ENCODE data around the gene FBXL15. TPM values are rescaled to one million over a fixed set of nuclear protein-coding genes. Genes with fewer than 3 reads are reported as not detected.

FBXL15 gene
- total RNA-seq, 1 donor from 2014 or later, result 9.1 TPM

DNA sequence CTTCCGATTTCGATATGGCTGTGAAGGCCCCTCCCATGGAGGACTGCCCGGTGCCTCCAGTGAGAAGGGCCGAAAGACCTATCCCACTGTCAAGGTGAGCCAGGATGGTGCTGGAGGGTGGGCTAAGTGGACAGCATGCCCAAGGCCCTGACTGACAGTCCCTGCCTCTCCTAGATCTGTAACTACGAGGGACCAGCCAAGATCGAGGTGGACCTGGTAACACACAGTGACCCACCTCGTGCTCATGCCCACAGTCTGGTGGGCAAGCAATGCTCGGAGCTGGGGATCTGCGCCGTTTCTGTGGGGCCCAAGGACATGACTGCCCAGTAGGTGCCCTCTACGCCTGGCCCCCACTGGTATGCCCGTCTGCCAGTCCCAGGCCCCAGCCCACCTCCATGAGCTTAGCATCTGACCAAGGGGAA is 23.9 kb upstream of the FBXL15 start:
- no peak for ATAC-seq
- DNase-seq, result no peak
- intact Hi-C loops (cut with micrococcal nuclease), result loop anchor here (10.0 kb wide), 1 partner anchor 188 kb away; no protein-coding TSS in a partner anchor

DNA sequence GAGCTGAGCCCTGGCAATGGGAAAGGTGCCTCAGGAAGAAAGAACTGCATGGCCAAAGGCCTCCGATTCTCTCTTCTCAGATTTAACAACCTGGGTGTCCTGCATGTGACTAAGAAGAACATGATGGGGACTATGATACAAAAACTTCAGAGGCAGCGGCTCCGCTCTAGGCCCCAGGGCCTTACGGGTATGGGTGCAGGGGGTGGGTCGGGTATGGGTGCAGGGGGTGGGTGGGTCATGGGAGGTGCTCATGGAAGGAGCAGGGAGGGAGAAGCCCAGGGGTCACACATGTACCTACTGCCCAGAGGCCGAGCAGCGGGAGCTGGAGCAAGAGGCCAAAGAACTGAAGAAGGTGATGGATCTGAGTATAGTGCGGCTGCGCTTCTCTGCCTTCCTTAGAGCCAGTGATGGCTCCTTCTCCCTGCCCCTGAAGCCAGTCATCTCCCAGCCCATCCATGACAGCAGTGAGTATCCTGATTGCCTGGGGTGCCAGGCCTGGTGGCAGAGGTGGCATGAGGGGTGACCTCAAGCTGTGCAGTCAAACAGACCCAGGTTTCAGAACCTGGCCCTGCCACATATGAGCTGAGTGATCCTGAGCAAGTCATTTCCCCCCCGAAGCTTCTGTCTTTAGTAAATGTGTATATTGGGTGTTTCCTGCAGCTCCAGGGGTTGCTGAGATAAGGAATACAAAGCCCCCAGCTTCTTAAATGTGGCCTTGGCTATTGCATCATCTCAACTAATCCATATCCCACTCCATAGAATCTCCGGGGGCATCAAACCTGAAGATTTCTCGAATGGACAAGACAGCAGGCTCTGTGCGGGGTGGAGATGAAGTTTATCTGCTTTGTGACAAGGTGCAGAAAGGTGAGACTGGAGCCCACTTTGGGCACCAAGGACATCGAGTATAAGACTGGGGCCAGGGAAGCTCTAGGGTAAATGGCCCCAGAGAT is 23.1 kb upstream of the FBXL15 start:
- intact Hi-C loops (cut with micrococcal nuclease), result loop anchor here (10.0 kb wide), 1 partner anchor 187 kb away; no protein-coding TSS in a partner anchor
- ATAC-seq, result no peak

DNA sequence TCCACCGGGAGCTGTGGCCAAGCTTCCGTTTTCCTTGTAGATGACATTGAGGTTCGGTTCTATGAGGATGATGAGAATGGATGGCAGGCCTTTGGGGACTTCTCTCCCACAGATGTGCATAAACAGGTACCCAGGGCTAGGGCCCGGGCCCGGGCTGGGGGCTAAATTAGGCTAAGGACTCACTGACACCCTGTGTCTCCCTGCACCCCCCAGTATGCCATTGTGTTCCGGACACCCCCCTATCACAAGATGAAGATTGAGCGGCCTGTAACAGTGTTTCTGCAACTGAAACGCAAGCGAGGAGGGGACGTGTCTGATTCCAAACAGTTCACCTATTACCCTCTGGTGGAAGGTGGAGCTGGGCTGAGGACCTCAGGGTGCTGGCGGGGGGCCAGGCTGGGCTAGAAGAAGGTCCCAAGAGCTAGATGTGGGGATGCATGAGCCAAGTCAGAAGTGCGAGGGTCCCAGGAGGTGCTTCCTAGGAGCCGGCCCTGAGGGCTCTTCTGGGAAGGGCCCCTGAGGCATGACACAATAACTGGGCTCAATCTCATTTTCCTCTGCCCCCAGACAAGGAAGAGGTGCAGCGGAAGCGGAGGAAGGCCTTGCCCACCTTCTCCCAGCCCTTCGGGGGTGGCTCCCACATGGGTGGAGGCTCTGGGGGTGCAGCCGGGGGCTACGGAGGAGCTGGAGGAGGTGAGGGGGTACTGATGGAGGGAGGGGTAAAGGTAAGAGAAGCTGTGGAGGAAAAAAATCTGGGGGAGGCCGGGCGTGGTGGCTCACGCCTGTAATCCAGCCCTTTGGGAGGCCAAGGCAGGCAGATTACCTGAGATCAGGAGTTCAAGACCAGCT is 22.2 kb upstream of the FBXL15 start:
- intact Hi-C loops (cut with micrococcal nuclease), result loop anchor here (10.0 kb wide), 1 partner anchor 186 kb away; no protein-coding TSS in a partner anchor
- no peak for ATAC-seq
- DNase-seq, result no peak

More for the DNA sequence above, 23.1 kb upstream of the FBXL15 start:
- no peak for DNase-seq

DNA sequence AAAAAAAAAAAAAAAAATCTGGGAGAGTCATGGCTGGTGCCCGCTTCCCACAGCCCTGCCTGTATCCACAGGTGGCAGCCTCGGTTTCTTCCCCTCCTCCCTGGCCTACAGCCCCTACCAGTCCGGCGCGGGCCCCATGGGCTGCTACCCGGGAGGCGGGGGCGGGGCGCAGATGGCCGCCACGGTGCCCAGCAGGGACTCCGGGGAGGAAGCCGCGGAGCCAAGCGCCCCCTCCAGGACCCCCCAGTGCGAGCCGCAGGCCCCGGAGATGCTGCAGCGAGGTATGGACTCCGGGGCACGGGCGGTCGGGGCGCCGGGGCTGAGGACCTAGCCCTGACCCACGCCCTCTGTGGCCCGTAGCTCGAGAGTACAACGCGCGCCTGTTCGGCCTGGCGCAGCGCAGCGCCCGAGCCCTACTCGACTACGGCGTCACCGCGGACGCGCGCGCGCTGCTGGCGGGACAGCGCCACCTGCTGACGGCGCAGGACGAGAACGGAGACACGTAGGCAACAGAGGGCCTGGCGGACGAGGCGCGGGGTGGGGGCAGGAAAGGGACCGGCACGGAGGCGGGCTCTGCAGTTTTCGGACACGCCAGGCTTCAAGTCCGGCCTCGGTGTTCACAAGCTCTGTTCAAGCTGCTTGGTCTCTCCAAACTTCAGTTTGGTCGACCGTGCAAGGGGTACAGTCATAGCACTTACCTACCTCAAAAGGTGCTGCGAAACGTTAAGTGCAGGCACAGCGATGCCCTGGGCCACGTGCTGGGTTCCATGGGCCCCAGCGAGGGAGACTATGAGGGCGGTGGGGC is 21.2 kb upstream of the FBXL15 start:
- DNase-seq, result peak; percentile 96
- intact Hi-C loops (cut with micrococcal nuclease), result loop anchor here (10.0 kb wide), 1 partner anchor 185 kb away; no protein-coding TSS in a partner anchor
- ATAC-seq, result peak; percentile 81

DNA sequence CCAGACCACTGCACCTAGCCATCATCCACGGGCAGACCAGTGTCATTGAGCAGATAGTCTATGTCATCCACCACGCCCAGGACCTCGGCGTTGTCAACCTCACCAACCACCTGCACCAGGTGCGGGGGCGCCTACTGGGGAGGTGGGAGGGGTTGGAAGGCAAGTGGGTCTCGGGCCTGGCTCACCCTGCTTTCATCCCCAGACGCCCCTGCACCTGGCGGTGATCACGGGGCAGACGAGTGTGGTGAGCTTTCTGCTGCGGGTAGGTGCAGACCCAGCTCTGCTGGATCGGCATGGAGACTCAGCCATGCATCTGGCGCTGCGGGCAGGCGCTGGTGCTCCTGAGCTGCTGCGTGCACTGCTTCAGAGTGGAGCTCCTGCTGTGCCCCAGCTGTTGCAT is 20.6 kb upstream of the FBXL15 start:
- no peak for ATAC-seq
- DNase-seq, result no peak
- intact Hi-C loops (cut with micrococcal nuclease), result no loop called here

DNA sequence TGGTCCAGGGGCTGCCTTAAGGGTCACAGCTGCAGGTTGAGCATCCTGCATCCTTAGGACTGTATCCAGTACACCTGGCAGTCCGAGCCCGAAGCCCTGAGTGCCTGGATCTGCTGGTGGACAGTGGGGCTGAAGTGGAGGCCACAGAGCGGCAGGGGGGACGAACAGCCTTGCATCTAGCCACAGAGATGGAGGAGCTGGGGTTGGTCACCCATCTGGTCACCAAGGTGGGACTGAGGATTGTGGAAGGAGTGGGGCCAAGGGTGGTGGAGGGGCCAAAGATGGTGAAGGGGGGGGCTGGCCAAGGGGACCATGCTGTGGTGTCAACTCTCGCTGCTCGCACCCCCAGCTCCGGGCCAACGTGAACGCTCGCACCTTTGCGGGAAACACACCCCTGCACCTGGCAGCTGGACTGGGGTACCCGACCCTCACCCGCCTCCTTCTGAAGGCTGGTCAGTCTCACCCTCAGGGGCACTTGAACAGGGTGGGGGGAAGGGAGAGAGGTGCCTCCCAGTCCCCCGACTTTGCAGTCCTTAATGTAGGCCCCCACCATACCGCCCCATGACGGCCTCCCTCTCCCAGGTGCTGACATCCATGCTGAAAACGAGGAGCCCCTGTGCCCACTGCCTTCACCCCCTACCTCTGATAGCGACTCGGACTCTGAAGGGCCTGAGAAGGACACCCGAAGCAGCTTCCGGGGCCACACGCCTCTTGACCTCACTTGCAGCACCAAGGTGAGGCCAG is 19.9 kb upstream of the FBXL15 start:
- intact Hi-C loops (cut with micrococcal nuclease), result no loop called here
- no peak for ATAC-seq
- DNase-seq, result no peak

DNA sequence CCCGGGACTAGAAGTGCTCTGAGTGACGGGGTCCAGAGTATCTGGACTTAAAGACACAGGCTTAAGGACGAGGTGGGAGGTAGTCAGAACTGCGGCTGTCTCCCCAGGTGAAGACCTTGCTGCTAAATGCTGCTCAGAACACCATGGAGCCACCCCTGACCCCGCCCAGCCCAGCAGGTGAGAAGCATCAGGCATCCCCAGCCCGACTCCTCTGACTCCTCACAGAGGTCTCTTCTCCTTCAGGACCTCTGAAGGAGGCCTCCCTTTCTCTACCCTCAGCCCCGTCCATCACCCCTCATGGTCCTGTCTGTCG is 19.3 kb upstream of the FBXL15 start:
- ATAC-seq, result no peak
- no peak for DNase-seq

DNA sequence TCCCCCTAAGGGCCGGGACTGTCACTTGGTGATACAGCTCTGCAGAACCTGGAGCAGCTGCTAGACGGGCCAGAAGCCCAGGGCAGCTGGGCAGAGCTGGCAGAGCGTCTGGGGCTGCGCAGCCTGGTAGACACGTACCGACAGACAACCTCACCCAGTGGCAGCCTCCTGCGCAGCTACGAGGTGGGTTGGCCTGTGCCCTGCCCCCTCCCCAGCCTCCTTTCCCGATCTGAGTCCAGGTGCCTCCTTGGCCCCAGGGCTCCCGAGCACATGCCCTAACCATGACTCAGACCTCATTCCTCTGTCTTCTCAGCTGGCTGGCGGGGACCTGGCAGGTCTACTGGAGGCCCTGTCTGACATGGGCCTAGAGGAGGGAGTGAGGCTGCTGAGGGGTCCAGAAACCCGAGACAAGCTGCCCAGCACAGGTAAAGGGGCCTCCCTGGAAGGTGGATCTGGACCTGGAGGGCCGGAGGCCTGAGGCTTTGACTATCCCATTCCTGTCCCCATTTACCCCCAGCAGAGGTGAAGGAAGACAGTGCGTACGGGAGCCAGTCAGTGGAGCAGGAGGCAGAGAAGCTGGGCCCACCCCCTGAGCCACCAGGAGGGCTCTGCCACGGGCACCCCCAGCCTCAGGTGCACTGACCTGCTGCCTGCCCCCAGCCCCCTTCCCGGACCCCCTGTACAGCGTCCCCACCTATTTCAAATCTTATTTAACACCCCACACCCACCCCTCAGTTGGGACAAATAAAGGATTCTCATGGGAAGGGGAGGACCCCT is 18.7 kb upstream of the FBXL15 start:
- intact Hi-C loops (cut with micrococcal nuclease), result no loop called here
- no peak for ATAC-seq
- DNase-seq, result no peak

More for the DNA sequence above, 19.3 kb upstream of the FBXL15 start:
- intact Hi-C loops (cut with micrococcal nuclease), result no loop called here

DNA sequence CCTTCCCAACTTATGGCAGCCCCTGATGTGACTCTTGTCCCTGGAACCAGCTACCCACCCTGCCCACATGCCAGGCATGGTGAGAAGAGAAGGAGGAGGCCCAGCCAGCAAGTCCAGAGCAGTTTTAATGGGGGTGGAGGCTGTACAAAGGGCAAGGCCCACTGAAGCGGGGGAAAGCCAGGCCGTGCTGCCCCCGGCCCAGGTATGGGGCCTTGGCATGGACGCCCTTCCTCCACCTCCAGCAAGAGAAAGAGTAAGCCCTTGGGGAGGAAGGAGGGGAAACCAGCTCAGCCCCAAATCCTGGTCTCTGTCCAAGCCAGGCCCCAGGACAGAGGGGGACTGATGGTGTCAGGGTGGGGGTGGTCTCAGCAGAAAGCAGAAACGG is 18.1 kb upstream of the FBXL15 start:
- ATAC-seq, result no peak
- intact Hi-C loops (cut with micrococcal nuclease), result no loop called here
- DNase-seq, result no peak

DNA sequence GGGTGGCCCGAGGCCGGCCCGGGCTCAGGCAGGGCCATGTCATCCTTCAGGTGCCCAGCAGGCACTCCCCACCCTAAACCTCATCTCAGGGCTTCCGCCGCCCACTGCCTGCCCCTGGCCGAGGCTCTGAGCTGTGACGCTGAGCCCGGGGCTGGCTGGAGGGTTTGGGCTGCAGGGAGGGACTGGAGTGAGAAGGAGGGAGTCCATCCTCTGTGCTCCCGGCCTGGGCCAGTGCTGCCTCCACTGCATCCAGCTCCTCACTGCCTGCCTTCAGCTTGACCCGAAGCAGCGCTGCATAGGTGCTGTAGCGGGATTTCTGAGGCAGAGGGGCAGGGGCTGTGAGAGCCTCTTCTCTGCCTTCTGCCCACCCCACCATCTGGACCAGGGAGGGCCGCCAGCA is 17.5 kb upstream of the FBXL15 start:
- ATAC-seq (no peak), DNase-seq (no peak)
- intact Hi-C loops (cut with micrococcal nuclease), result no loop called here

DNA sequence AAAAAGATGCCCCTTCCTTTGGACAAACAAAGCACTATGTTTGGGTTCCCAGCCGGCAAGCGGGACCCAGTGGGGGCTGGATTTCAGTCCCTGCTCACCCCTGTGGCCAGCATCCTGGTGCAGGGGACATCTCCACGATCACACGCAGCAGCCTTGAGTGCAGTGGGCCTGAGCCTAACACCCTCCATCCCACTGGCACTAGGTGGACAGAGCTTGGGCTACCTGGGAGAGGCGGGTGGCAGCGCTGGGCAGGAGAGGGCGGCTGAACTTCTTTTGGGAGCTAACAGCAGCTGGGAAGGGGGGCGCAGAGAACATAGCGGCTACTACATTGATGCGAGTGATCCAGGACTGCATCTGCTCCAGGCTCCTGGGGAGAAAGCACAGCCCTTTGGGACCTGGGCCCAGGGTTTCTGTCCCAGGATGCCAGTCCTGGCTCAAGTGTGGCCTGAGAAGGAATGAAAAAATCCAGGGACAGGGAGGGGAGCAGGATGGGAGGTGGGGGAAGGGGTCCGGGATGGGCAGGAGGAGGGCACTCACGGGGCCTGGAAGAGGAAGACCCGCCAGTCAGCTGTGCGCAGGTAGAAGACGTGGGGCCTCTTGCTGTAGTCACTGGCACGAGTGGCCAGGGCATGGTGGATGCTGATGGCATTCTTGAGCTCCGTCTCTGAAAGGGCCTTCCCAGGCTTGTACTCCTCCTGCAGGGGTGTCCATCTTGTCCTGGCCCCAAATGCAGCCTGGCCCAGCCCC is 16.1 kb upstream of the FBXL15 start:
- intact Hi-C loops (cut with micrococcal nuclease), result no loop called here
- ATAC-seq (no peak), DNase-seq (no peak)

DNA sequence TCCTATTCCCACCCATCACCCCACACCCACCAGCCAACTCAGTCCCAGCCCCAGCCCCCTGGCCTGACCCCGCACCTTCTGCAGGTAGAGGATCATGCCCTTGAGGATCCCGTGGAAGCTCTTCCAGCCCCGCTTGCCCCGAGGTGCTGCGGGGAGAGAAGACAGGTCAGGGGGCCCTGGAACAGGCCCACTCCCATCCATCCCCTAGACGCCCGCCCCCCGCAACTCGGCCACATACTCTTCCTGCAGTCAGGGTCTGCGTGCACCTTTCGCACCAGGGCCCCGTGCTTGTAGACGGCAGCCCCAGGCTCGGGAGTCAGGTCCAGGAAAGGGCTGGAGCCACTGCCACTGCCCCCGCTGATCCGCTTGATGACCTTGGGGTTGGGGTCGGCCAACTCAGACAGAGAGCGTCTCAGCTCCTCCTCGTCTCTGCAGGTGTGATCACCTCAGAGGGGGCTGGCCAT is 15.5 kb upstream of the FBXL15 start:
- DNase-seq, result no peak
- no peak for ATAC-seq
- intact Hi-C loops (cut with micrococcal nuclease), result no loop called here

DNA sequence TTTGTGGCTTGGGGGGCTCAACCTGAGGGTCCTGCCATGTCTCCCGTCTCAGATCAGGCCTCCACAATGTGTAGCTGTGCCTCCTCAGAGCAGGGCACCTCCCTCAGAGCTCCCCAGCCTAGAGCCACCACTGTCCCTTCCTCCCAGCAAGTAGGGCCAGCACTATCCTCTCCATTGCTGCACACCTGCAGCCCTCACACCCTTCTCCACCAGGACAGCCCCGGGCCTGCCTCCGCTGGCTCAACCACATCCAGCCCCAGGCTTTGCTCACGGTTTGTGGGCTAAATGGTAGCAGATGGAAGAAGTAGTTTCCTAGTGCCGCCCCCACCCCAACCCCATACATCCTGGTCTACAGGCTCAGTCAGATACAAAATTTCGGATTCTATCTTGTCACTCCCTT is 15.0 kb upstream of the FBXL15 start:
- ATAC-seq (no peak), DNase-seq (no peak)
- intact Hi-C loops (cut with micrococcal nuclease), result no loop called here

DNA sequence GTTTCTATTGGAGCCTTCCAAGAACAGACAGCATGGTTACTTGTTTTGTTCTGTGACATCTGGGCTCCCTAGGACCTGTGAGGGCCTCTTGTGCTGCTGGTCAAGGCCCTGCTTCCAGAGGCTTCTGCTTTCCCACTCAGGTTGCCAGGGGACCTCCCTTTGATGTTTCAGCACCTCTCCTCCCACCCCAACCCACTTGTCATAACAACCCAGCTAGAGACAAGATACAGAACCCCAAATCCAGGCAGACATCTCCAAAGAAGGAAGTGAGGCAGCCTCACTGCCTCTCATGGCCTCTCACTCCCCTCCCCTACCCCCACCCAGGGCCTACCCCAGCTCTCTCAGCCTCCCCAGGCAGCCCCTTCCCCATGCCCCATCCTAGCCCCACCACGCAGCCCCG is 13.8 kb upstream of the FBXL15 start:
- ATAC-seq (no peak), DNase-seq (no peak)
- intact Hi-C loops (cut with micrococcal nuclease), result no loop called here

DNA sequence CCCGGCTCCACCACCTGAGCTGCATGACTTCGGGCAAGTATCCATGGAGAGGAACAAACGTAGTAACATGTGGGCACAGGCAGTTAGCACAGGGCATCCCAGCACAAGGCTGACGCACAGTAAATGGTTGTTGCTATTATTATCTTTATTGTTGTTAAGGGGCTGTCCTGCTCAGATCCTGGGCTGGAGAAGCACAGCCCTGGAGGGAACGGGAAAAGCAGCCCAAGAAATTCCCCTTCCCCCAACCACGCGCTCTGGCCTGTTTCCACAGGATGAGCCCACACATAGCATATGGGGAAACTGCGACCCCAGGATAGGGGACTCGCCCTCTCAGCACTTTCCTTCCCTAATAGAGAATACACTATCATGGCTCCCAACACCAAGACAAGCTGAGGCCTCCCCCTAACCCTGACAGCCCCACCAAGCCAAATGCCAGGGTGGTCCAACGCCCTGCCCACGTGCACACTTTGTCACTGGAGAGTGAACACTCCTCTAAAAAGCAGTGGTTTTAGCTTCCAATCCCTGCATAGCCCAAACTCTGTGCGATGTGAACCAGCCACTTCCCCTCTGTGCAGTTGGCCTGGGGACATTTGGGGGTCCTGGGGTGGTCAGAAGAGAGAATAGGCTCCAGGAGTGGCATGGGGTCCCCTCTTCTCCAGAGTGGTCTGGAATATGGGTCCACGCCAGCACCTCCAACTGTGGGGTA is 13.1 kb upstream of the FBXL15 start:
- intact Hi-C loops (cut with micrococcal nuclease), result no loop called here
- ATAC-seq, result no peak
- no peak for DNase-seq

DNA sequence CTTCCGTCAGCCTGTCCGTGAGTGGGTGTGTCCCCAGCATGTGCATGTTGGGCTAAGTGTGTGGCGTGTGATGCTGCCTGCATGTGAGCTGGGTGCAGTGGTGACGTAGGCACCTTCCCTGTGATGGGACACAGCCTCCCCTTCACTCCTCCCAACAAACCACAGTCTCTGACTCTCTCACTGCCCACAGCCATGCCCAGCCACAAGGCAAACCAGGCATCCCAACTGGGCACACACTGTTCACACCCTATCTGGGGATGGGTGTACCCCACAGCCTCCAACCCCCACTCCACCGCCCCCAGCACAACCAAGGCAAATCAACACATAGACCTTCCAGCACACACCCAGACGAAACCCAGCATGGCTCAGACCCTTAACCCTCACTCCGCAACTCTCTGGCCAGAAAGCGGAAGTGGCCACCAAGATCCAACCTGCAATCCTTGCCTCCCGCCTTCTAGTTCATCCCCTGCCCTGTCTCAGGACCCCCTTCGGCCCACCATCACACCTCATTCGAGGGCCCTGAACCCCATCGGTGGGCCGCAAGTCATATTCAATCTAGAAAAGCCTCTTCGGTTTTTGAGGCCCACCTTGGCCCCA is 12.4 kb upstream of the FBXL15 start:
- intact Hi-C loops (cut with micrococcal nuclease), result no loop called here
- ATAC-seq (no peak), DNase-seq (no peak)

Measured in left ventricle myocardium superior (tissue), 1 donor.